ENCODE results near the gene GCAT. TPM values are rescaled to one million over a fixed set of nuclear protein-coding genes. Genes with fewer than 3 reads are reported as not detected.
"Not testable (repeated sequence)": the region's sequence is repeated elsewhere in the genome, so short reads cannot be mapped to it uniquely, and the experiment has no call there.

The GCAT gene
- total and polyA plus RNA-seq, 2 of the 4 experiments (the other 2 are of a cell fraction): 20.6 to 32.3 TPM

DNA sequence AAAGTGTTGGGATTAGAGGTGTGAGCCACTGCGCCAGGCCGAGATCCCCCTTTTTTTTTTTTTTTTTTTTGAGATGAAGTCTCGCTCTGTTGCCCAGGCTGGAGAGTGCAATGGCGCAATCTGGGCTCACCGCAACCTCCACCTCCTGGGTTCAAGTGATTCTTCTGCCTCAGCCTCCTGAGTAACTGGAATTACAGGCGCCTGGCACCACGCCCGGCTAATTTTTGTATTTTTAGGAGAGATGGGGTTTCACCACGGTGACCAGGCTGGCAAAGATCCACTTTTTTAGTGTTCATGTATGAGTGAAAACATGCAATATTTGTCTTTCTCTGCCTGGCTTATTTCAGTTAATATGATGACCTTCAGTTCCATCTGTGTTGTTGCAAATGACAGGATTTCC lies 7.8 kb upstream of the GCAT start:
- H2AK9ac ChIP-seq (replicated peaks; ENCODE audit: low read depth, low read length, poor library complexity); H3K79me1 ChIP-seq (ENCODE audit: low read depth in 1 of 2, low read length in 2 of 2); H4K91ac ChIP-seq (ENCODE audit: insufficient read depth, low read depth, low read length); ATAC-seq (ENCODE audit: low read depth); H2BK20ac ChIP-seq (ENCODE audit: low read depth, low read length); POLR2A ChIA-PET (ENCODE audit: unreplicated experiment); H4K8ac ChIP-seq (ENCODE audit: low read depth in 2 of 2, low read length in 2 of 2); H3K9me3 ChIP-seq (ENCODE audit: control insufficient read depth, insufficient read depth, low read length); H3K27me3 ChIP-seq (ENCODE audit: control insufficient read depth, insufficient read depth, low read length); BruUV-seq (replicated peaks); H4K5ac ChIP-seq (ENCODE audit: low read depth, low read length); H3K27ac ChIP-seq (ENCODE audit: insufficient read depth, low read length); H2BK15ac ChIP-seq (ENCODE audit: low read depth, low read length); H3K4me3 ChIP-seq (ENCODE audit: insufficient read depth, low read depth, low read length); H3K23ac ChIP-seq (ENCODE audit: low read depth, low read length); H2BK5ac ChIP-seq (ENCODE audit: low read depth, low read length, poor library complexity, severe bottlenecking); H2AK5ac ChIP-seq (ENCODE audit: low read depth, low read length); H3K18ac ChIP-seq (ENCODE audit: low read depth, low read length); H4K20me1 ChIP-seq (ENCODE audit: insufficient read depth, low read length); H3K4me1 ChIP-seq (ENCODE audit: control insufficient read depth, insufficient read depth, low read length); in situ Hi-C loops (cut with MboI; ENCODE audit: low sequenced_read_pairs); intact Hi-C loops (cut with micrococcal nuclease); H3K9ac ChIP-seq (ENCODE audit: low read depth, low read length); H3K36me3 ChIP-seq (ENCODE audit: control insufficient read depth, insufficient read depth, low read length); dilution Hi-C loops (cut with HindIII; ENCODE audit: low sequenced_read_pairs, unreplicated experiment); H3K9me1 ChIP-seq (ENCODE audit: insufficient read depth, low read length); H3K4me2 ChIP-seq (ENCODE audit: low read depth, low read length); H3K4ac ChIP-seq (ENCODE audit: low read depth, low read length); H3K56ac ChIP-seq (ENCODE audit: extremely low read depth, insufficient read depth, low read length); CTCF ChIA-PET; H2AFZ ChIP-seq (replicated peaks; ENCODE audit: low read length, poor library complexity); DNase-seq; H3K14ac ChIP-seq (replicated peaks; ENCODE audit: low read depth, low read length); H2BK120ac ChIP-seq (ENCODE audit: low read depth, low read length): not testable (repeated sequence)
- 74% methylated on average over 5 of the region's 9 CpGs; no CpG with 5 or more reads in 1 of the 2 experiments for WGBS, 2 experiments (ENCODE audit: extremely low coverage in 2 of 2, insufficient read length in 1 of 2)

Measured in IMR-90 (cell line).